Measurements from ENCODE around the gene SKIC2.
"Not testable (repeated sequence)": the region's sequence is repeated elsewhere in the genome, so short reads cannot be mapped to it uniquely, and the experiment has no call there.

DNA sequence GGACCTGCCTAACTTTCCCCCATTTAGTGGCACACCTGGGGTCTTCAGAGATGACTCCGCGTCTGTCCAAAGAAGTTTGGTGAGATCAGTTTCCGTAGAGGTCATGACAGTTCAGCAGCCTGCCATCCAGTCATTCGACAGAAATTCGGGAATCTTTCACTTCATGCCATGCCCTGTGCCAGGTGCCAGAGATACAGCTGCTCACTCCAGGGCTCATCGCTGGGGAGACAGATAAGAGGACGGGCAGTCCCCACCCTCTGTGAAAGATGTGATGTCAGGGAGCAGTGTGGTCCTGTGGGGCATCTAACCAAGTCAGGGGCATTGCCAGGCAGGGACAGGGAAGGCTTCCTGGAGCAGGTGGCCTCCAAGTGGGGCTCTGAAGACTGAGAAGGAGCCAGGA lies 44.3 kb downstream of the SKIC2 start:
- TF ChIP-seq CTCF (conservative IDR thresholded peaks at IDR 0.05; ENCODE audit: low read depth, low read length); MXI1 (IDR thresholded peaks at IDR 0.05; ENCODE audit: borderline replicate concordance, low read depth, low read length); CEBPB (IDR thresholded peaks at IDR 0.05; ENCODE audit: low read depth, low read length); RCOR1 (IDR thresholded peaks at IDR 0.05; ENCODE audit: insufficient replicate concordance, low read length); POLR2A (IDR thresholded peaks at IDR 0.05; ENCODE audit: low read depth, low read length); RAD21 (IDR thresholded peaks at IDR 0.05; ENCODE audit: low read length); NFE2L2 (IDR thresholded peaks at IDR 0.05; ENCODE audit: low read depth, low read length); RFX5 (IDR thresholded peaks at IDR 0.05; ENCODE audit: low read depth, low read length); CHD1 (IDR thresholded peaks at IDR 0.05; ENCODE audit: low read depth, low read length); BHLHE40 (IDR thresholded peaks at IDR 0.05; ENCODE audit: low read depth, low read length); MAZ (IDR thresholded peaks at IDR 0.05; ENCODE audit: borderline replicate concordance, low read depth, low read length): not testable (repeated sequence)
- TF ChIP-seq, protein P1, sequence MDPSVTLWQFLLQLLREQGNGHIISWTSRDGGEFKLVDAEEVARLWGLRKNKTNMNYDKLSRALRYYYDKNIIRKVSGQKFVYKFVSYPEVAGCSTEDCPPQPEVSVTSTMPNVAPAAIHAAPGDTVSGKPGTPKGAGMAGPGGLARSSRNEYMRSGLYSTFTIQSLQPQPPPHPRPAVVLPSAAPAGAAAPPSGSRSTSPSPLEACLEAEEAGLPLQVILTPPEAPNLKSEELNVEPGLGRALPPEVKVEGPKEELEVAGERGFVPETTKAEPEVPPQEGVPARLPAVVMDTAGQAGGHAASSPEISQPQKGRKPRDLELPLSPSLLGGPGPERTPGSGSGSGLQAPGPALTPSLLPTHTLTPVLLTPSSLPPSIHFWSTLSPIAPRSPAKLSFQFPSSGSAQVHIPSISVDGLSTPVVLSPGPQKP (IDR thresholded peaks at IDR 0.05; ENCODE audit: borderline replicate concordance, low read depth, low read length) = not testable (repeated sequence)
